Stimulated activated naive CD4-positive, alpha-beta T cell treated with Interleukin-2 at 50 U/mL for 16 hours (primary cell): ENCODE measurements around the gene CCL14.
"Not testable (repeated sequence)": the region's sequence is repeated elsewhere in the genome, so short reads cannot be mapped to it uniquely, and the experiment has no call there.

ENCODE experiments used
- DNase-seq: peaks from one replicate; lab custom pipeline; 2025; lab: John Stamatoyannopoulos, UW

The CCL14 gene

DNA sequence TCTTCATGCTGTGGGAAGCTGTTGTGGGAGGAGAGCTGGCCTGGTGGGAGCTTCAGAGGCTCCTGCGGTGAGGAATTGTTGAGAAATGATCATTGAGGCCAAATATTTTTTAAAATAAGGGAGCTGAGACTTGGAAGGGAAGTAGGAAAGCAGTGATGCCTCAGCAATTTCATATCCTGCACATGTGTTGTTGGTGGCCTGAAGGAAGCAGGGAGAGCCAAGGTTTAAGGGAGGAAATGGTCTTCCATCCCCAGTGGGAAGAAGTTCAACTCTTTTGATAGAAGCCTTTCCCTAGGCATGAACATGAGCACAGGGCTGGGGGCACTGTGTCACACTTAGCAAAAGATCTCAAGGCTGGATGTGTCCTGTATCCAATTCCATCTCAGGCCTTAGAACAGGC is at the start of gene CCL14:
Gene CCL14 (minus strand): TSS at position 87 of the 400 bp plus-strand sequence. CDS start 80 bp downstream, at position 7.
- no peak for DNase-seq

DNA sequence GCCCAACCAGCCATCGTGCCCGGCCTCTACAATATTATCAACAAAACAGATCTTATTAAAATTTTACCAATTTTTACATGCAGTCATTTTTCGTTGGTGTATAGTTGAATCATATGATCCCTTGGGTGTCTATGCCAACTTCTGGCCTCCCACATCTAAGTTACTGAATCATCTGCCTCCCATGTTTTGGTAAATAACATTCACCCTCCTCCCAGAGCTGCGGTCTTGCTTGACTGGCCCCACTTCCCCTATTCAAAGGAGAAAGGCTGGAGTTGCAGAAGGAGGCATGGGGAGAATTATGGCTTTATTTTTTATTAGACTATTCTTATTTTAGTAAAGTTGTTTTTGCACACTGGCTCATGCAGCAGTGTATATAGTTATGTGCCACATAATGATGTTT is 49.7 kb upstream of the CCL14 start:
- DNase-seq = no peak

DNA sequence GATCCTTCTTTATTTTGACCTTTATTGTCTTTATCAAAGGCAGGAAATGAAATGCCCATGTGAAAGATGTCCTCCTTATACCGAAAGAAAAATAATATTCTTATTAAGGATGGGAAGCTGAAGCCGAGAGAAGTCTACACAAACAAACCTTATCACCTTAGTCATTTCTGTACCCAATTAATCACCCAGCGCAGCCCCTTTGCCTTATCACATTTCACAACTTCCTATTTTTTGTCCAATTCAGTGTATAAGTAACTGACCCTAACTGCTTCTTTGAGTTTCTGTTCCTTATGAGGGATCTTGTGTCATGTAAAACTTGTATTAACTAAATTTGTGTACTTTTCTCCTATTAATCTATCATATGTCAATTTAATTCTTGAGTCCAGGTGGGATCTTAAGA is 47.6 kb upstream of the CCL14 start:
- DNase-seq = no peak

DNA sequence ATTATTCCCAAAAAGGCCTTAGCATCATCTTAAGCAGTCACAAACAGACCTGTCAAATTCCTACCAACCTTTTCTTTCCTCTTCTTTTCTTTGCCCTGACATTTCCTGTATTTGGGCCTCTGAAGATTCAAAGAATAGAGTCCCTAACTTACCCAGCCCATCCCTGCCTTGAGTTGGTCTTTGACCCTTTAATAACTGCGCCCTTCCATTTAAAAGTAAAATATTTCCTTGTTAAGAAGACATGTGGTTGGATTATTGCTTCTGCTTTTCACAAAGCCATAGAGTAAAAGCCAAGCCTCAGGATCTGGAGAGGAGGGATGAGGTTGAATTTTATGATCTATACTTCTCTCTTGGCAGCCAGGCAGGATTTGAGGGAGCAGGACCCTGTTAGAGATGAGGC is 44.4 kb upstream of the CCL14 start:
- no peak for DNase-seq

DNA sequence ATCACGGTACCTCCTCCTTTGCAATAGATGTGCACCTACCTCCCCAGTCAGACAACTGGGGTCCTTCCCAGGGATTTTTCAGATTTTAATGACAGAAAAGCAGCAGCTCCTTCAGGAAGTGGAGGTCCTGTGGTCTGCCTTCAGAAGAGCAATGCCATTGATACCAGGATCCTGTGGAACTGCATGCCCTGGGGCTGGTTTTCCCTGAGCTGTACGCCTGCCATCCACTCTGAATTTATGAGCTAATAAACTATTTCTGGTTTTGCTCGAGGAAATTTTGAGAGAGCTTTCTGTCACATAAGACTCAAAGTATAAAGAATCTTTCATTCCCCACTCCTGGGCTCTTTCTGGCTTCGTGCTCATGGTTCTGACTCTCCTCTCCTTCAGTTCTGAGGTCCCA is 41.2 kb upstream of the CCL14 start:
- no peak for DNase-seq

DNA sequence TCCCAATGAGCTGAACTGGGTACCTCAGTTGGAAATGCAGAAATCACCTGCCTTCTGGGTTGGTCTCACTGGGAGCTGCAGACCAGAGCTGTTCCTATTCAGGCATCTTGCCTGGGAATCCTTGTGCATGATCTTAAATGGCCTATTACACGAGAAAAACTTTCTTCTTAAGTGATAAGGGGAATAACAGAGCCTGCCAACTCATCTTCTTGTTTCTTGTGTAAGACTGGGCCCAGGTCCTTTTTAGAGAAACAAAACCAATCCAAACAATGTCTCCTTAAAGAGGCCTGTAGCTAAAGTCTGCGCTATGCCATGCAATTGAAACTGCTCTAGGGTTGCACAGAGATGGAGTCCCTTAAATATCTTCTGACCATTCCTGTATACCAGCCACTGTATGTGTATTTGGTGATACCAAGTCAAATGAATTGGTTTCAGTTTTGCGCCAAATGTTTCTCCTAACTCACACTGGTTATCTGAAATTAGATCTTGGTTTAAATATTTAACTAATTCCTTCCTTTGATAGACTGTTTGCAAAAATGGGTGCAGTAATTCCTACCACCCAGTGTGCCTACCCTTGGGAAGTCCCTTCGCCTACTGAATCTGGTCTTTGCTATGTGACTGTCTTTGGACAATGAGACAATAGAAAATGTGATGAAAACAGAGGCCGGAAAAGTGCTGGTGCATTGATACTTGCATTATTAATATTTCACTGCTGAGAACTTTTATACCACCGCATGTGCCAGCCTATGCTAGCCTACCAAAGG is 37.8 kb upstream of the CCL14 start:
- no peak for DNase-seq

DNA sequence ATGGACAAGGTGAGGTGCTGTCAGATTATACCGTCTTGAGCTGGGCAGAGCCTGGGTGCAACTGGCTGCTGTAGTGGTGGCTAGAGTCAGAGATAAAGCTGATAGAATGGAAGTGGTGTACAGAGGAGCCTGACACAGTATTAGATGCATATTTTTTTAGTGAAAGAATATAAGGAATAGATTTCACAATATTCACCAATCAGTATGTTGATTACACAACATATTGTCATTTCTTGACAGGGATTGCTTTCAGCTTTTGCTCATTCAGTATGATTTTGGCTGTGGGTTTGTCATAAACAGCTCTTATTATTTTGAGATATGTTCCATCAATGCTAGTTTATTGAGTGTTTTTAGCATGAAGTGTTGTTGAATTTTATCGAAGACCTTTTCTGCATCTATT is 32.9 kb upstream of the CCL14 start:
- DNase-seq = no peak

DNA sequence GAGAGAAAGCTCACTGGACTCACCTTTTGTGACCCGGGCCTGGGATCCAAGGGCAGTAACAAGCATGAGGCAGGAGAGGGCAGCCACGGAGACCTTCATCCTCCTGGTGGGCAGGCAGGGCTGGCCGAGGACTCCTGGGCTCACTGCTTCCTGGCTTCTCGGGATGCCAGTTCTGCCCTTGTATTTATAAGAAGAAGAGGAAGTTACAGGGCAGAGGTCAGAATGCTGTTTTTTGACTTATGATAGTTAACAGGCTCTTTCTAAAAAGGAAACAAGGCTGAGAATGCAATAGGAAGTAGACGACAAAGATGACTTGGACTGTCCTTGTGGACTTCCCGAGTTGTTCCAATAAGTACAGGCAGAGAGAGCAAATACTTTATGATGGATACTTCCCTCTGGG is 31.3 kb upstream of the CCL14 start, which contains the start of gene CCL23:
Gene CCL23 (minus strand): TSS at position 174 of the 400 bp plus-strand sequence. CDS start 75 bp downstream, at position 99.
- DNase-seq = no peak

DNA sequence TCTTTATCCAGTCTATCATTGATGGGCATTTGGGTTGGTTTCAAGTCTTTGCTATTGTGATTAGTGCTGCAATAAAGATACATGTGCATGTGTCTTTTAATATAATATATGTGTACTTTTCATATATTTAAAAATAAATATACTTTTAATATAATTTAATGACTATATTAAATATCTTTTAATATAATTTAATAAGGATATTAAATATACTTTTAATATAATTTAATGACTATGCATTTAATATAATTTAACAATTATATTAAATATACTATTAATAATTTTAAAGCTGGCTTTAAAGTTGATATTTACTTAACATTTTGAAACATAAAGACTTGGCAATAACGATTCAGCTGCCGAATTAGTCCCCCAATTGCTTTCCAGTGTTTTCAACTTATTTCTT is 30.0 kb upstream of the CCL14 start:
- no peak for DNase-seq

DNA sequence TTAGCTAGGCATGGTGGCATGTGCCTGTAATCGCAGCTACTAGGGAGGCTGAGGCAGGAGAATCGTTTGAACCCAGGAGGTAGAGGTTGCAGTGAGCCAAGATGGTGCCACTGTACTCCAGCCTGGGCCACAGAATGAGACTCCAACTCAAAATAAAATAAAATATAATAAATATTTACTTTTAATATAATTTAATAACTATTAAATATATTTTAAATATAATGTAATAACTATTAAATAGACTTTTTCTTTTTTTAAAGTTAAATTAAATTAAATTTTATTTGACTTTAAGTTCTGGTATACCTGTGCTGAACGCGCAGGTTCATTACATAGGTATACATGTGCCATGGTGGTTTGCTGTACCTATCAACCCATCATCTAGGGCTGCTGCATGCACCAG is 29.4 kb upstream of the CCL14 start:
- DNase-seq = not testable (repeated sequence)

DNA sequence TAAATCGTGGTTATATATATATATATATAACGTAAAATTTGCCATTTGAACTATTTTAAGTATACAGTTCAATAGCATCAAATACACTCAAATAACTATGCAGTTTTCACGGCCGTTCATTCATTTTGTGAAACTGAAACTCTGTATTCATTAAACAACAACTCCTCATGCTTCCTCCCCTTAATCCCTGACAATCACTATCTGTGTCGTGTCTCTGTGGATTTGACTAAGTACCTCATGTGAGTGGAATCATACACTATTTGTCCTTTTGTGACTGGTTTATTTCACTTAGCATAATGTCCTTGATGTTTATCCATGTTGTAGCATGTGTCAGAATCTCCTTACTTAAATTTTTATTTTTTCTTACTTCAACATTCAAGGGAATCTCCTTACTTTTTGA is 28.4 kb upstream of the CCL14 start:
- no peak for DNase-seq

DNA sequence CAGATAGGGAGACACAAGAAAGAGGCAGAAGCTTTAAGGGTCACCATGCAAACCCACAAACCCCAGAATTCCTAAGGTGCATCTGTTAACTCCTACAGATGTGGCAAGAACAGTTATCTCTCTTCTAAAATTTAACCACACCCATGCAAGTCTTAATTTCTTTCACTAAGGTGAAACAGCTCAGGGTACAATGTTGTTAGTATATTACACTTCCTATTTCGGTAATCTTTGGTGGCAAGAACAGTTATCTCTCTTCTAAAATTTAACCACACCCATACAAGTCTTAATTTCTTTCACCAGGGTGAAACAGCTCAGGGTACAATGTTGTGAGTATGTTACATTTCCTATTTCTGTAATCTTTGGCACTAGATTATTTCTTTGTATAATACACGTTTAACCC is 24.7 kb upstream of the CCL14 start:
- no peak for DNase-seq

DNA sequence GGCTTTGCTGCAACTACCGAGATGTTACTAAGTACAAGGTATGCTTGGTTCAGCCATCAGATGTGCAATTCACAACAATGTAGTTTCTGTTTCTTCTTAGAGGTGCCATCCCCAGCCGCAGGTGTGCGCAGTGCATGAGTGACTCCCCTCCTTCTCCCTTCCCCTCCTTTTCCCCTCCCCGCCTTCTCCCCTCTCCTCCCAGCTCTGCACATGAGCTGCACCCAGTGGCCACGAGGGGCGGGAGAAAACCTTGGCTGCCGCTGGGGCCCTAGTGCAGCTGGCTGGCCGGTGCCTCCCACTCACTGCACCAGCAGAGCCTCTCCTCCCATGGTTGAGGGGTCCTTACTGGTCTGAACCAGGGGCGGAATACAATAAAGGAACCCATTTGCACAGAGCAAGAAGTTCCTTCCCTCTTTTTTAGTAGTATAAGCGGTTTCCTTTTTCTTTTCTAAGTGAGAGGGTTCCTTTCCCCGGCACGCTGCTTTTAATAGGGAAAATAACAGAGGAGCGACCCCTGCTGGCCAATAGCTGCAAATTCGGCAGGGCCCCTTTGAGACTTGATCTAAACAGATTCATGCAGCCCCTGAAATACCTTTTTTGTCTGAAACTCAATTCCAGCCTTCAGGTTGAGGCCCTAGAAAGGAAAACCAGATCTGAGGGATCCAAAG is 22.6 kb upstream of the CCL14 start:
- no peak for DNase-seq

DNA sequence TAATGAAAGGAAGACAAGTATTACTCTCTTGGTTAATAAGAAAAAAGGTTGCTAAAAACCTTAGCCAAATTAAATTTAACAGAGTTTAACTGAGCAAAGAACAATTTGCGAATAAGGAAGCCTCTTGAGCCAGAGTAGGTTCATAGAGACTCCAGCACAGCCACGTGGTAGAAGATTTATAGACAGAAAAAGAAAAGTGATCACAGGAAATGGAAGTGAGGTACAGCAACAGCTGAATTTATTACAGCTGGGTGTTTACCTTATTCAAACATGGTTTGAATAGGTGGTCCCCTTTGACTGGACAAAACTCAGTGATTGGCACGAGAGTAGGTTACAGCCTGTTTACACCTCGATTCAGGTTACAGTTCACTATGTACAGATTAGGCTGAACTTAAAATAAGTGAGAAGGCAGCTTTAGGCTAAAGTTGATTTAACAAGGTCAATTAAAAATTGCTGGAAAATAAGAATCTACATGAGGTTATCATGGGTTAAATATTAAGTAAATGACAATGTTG is 18.1 kb upstream of the CCL14 start:
- DNase-seq = no peak

DNA sequence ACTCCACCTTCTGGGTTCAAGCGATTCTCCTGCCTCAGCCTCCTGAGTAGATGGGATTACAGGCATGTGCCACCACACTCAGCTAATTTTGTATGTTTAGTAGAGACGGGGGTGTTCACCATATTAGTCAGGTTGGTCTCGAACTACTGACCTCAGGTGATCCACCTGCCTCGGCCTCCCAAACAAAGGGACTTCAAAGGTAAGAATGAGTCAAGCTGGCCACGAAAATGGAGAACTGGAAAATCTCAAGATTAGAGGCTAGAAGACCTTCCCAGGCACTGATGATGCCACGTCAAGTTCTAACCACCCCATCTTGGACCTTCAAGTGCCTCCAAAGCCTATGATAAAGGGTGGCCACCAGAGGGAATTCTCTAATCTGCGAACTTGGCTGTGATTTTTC is 16.1 kb upstream of the CCL14 start:
- no peak for DNase-seq

DNA sequence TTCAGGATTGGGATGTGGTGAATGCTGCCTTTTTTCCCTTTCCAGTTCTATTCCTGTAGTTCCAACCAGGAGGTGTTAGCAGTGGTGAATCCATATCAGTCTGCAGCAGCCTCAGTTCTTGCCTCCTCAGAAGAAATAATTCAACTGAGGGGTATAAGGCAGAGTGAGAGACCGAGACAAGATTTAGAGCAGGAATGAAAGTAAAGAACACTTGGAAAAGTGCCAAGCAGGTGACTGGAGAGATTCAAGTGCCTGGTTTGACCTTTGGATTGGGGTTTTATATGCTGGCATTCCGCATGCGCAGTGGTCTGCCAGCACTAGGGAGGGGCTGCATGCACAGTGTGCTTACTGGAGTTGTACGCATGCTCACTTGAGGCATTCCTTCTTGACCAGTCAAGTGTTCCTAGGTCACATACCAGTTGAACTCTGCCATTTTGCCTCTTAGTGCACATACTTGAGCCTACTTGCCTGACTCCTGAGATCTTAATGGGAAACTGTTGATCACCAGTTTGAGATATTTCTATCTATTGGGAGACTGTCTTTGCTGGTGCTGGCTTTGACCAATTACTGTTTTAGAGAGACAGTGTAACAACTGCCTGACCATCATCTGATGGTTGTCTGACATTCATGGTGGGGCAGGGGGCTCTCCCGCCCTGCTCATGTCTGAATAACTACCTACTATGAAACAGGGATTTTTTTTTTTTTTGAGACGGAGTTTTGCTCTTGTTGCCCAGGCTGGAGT is 15.5 kb upstream of the CCL14 start:
- no peak for DNase-seq

DNA sequence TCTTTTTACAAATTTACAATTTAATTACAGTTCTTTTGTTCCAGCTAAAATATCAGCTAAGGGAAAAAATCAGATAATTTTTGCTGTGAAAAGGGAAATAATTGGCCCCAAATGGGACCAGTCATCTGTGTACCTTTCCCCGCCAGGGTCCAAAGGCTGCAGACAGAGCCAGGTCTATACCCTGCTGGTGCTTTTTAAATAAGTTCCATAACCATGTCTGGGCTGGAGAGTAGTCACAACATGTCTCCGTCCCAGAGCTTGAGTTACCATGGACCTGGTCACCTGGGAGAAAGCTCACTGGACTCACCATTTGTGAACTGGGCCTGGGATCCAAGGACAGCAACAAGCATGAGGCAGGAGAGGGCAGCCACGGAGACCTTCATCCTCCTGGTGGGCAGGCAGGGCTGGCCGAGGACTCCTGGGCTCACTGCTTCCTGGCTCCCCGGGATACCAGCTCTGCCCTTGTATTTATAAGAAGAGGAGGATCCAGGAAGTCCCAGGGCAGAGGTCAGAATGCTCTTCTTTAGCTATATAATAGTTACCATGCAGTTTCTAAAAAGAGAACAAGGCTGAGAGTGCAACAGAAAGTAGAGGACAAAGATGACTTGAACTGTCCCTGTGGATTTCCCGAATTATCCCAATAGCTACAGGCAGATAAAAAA is 14.7 kb upstream of the CCL14 start, which contains the start of gene CCL15:
Gene CCL15 (minus strand): TSS at position 444 of the 662 bp plus-strand sequence. CDS start 61 bp downstream, at position 383.
- DNase-seq = no peak

DNA sequence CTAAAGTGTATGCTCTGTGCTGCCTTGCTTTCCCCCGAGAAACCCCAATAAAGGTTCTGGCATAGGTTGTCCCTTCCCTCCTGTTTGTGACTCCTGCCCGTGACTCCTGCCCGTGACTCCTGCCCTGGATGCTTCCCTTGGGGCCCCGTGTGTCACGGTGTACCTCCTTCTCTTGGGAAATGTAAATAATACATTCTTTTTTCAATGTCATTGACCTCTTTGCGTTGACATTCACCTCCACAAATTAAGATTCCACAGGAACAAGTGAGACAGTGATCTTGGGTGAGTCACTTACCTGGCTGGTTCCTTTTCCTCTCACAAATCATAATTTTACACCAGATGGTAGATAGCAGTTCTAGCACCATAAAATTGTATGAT is 14.2 kb upstream of the CCL14 start:
- DNase-seq = no peak

DNA sequence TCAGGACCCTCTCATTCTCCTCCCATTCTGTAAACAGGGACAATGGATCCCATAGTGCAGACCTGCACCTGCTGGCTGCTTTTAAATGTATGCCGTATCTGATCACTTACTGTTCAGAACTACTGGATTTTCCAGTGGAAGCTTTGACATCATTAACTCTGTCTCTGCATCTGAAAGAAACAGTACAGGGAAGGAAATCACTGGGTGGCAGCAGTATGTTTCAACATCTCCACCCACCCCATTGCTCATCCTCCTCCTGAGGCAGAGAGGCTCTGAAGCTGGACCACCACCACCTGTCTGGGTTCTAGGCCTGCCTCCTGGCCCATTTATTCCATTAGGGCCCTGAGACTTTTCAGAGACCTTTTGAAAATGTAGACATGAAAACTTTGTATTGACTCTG is 12.2 kb upstream of the CCL14 start:
- DNase-seq = no peak

DNA sequence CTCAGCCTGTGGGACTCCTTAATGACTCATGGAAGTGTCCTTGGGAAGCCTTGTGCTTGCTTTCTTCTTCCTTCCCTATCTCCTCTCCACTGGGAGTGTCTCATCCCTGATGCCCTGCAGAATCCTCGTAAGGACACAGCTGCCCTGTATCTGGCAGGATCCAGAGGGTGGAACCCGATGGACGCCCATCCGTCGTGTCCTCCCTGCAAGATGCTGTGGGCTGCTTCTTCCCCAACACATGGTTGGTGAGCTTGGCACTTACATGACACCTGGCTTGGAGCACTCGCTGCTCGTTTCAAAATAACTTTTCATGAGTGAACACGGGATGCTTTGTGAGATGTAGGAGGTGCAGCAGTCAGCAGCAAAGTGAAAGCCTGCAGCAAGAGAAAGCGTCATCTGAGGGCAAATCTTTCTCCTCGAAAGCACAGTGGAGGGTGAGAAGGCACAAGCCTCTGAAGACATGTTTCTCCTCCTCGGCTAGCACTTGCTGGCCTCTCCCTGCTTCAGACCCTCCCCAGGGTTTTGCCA is 11.6 kb upstream of the CCL14 start:
- no peak for DNase-seq

DNA sequence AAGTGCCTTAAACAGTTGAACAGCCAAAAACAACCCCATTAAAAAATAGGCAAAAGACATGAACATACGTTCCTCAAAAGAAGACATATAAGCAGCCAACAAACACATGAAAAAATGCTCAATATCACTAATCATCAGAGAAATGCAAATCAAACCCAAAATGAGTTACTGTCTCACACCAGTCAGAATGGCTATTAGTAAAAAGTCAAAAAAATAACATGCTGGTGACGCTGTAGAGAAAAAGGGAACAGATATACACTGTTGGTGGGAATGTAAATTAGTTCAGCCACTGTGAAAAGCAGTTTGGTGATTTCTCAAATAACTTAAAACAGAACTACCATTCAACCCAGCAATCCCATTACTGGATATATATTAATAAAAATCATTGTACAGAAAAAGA is 8.8 kb upstream of the CCL14 start:
- DNase-seq = not testable (repeated sequence)

DNA sequence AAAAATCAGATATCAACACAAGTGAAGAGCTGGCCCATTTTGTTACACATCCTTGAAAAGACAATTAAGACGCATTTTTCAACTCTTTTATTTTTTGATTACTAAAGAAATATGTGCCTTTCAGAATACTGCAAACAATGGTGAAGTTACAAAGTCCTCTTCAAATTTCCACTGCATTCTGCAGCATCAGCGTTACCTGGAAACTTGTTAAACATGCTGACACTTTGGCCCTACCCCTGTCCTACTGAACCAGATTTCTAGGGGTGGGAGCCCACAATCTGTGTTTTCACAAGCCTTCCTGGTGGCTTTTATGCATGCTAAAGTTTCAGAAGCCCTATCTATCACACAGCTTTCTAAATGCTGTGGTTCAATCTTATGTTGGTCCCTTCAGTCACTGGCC is 4.5 kb upstream of the CCL14 start:
- DNase-seq = no peak
